Activated B cell treated with CpG ODN at 0.5 μM for 24 hours (primary cell): ENCODE measurements around the gene MAEA. TPM values are rescaled to one million over a fixed set of nuclear protein-coding genes. Genes with fewer than 3 reads are reported as not detected.
"Not testable (repeated sequence)": the region's sequence is repeated elsewhere in the genome, so short reads cannot be mapped to it uniquely, and the experiment has no call there.

Experiments
- ATAC-seq: fragments of 200-7000 bp; cut with Tn5 transposase; one replicate; pipeline ENCODE4 v1.10.0; 2021; ENCODE audit warnings: low read depth, mild to moderate bottlenecking, moderate library complexity
- CTCF ChIA-PET: fragments of 350-600 bp; sonication (Branson Sonifier 250); formaldehyde crosslinking; loops from one replicate; lab custom pipeline; 2021; ENCODE audit warnings: antibody characterized with exemption; lab: Charles Lee
- POLR2A ChIA-PET: fragments of 350-600 bp; sonication (Branson Sonifier 250); formaldehyde crosslinking; loops from one replicate; lab custom pipeline; 2021; ENCODE audit warnings: antibody characterized with exemption; lab: Charles Lee
- DNase-seq: peaks from one replicate; pipeline ENCODE4 v3.0.0; 2022
- H3K27ac Mint-ChIP-seq: one replicate; pipeline ENCODE4 v1.8.0; 2020; ENCODE audit warnings: mixed read lengths
- H3K27me3 Mint-ChIP-seq: one replicate; pipeline ENCODE4 v1.8.0; 2021; ENCODE audit warnings: mixed read lengths
- H3K36me3 Mint-ChIP-seq: one replicate; pipeline ENCODE4 v1.8.0; 2021; ENCODE audit warnings: low read depth, mixed read lengths
- H3K4me1 Mint-ChIP-seq: one replicate; pipeline ENCODE4 v1.8.0; 2021; ENCODE audit warnings: mixed read lengths
- H3K4me3 Mint-ChIP-seq: one replicate; pipeline ENCODE4 v1.8.0; 2020; ENCODE audit warnings: mild to moderate bottlenecking, mixed read lengths
- H3K9me3 Mint-ChIP-seq: one replicate; pipeline ENCODE4 v1.8.0; 2020; ENCODE audit warnings: mixed read lengths
- CTCF ChIP-seq: fragments of 200-600 bp; IDR thresholded peaks from one replicate; pipeline ENCODE4 v1.8.0; 2022; ENCODE audit warnings: antibody characterized with exemption, mild to moderate bottlenecking
- intact Hi-C: fragments of 100-400 bp; cut with micrococcal nuclease; formaldehyde crosslinking; loops from one replicate; pipeline ENCODE4 v1.15.1; 2024
- total RNA-seq: library from RNA; stranded (reverse); gene quantifications from 2 replicates; pipeline ENCODE4 v1.2.3, GENCODE V29; 2022

Gene MAEA
- total RNA-seq, 1 donor from 2014 or later = 73.7 TPM

- Mint-ChIP-seq H3K36me3 (peaks cover 45% of the 10 kb centered on the region), H3K4me3 (no peak overlapping the region), H3K27ac (no peak overlapping the region), H3K27me3 (no peaks in the 10 kb centered on the region), H3K4me1 (no peaks in the 10 kb centered on the region), H3K9me3 (no peaks in the 10 kb centered on the region)
- no peak for TF ChIP-seq CTCF
- ATAC-seq (no peak), DNase-seq (no peak)
- intact Hi-C loops = no loop called here
- POLR2A ChIA-PET = no interaction called here
- CTCF ChIA-PET = no interaction called here
Measured at GRCh38 chr4:1323280-1323634, 33.6 kb downstream of the MAEA start.

- H3K4me3 Mint-ChIP-seq = no peak overlapping the region
- H3K27ac Mint-ChIP-seq = no peak overlapping the region
- DNase-seq (no peak), ATAC-seq (no peak)
- TF ChIP-seq CTCF = no peak
- POLR2A ChIA-PET = no interaction called here
- H3K9me3 Mint-ChIP-seq = no peaks in the 10 kb centered on the region
- no peaks in the 10 kb centered on the region for H3K4me1 Mint-ChIP-seq
- intact Hi-C loops = no loop called here
- CTCF ChIA-PET = no interaction called here
- no peaks in the 10 kb centered on the region for H3K27me3 Mint-ChIP-seq
- peaks cover 45% of the 10 kb centered on the region for H3K36me3 Mint-ChIP-seq
Measured at GRCh38 chr4:1323635-1324442, 34.1 kb downstream of the MAEA start.

GRCh38 chr4:1324443-1325175 is 34.9 kb downstream of the MAEA start:
- H3K9me3 Mint-ChIP-seq, DNase-seq, POLR2A ChIA-PET, intact Hi-C loops, H3K27ac Mint-ChIP-seq, CTCF ChIA-PET, H3K4me1 Mint-ChIP-seq, H3K4me3 Mint-ChIP-seq, ATAC-seq, H3K27me3 Mint-ChIP-seq: not testable (repeated sequence)
- H3K36me3 Mint-ChIP-seq = peaks cover 45% of the 10 kb centered on the region

- ATAC-seq = no peak
- no peak for DNase-seq
- H3K9me3 Mint-ChIP-seq = no peaks in the 10 kb centered on the region
- POLR2A ChIA-PET = no interaction called here
- peaks cover 44% of the 10 kb centered on the region for H3K36me3 Mint-ChIP-seq
- no peak for TF ChIP-seq CTCF
- H3K27ac Mint-ChIP-seq = no peak overlapping the region
- no peak overlapping the region for H3K4me3 Mint-ChIP-seq
- intact Hi-C loops = no loop called here
- no peaks in the 10 kb centered on the region for H3K4me1 Mint-ChIP-seq
- CTCF ChIA-PET = no interaction called here
- H3K27me3 Mint-ChIP-seq = no peaks in the 10 kb centered on the region
Measured at GRCh38 chr4:1325176-1325480, 35.4 kb downstream of the MAEA start.

GRCh38 chr4:1325681-1326635 is 36.3 kb downstream of the MAEA start:
- CTCF ChIA-PET = no interaction called here
- no peaks in the 10 kb centered on the region for H3K4me1 Mint-ChIP-seq

More at GRCh38 chr4:1325681-1326635, 36.3 kb downstream of the MAEA start:
- Mint-ChIP-seq H3K4me3 (no peak overlapping the region), H3K9me3 (no peaks in the 10 kb centered on the region), H3K36me3 (peaks cover 45% of the 10 kb centered on the region), H3K27ac (no peak overlapping the region), H3K27me3 (no peaks in the 10 kb centered on the region)
- ATAC-seq = no peak
- no peak for TF ChIP-seq CTCF
- POLR2A ChIA-PET = no interaction called here
- intact Hi-C loops = no loop called here
- DNase-seq = no peak
